Chondrocyte (in vitro differentiated cells): ENCODE data around the gene HRH1. TPM values are rescaled to one million over a fixed set of nuclear protein-coding genes. Genes with fewer than 3 reads are reported as not detected.

Experiments used
- DNase-seq: peaks from one replicate; pipeline ENCODE4 v3.0.0; 2021; ENCODE audit warnings: mixed read lengths, low spot score
- H3K27ac Mint-ChIP-seq: one replicate; pipeline ENCODE4 v1.8.0; 2021; ENCODE audit warnings: mild to moderate bottlenecking, moderate library complexity, mixed read lengths; ENCODE audit not compliant: unreplicated experiment
- H3K27me3 Mint-ChIP-seq: 2 replicates; pipeline ENCODE4 v1.8.0; 2021; ENCODE audit warnings: low read depth, mixed read lengths
- H3K36me3 Mint-ChIP-seq: 2 replicates; pipeline ENCODE4 v1.8.0; 2021; ENCODE audit warnings: low read depth, mixed read lengths
- H3K4me1 Mint-ChIP-seq: 2 replicates; pipeline ENCODE4 v1.8.0; 2021; ENCODE audit warnings: low read depth, mild to moderate bottlenecking, mixed read lengths
- H3K4me3 Mint-ChIP-seq: one replicate; pipeline ENCODE4 v1.8.0; 2021; ENCODE audit warnings: mild to moderate bottlenecking, moderate library complexity, mixed read lengths; ENCODE audit not compliant: unreplicated experiment
- H3K9me3 Mint-ChIP-seq: 2 replicates; pipeline ENCODE4 v1.8.0; 2021; ENCODE audit warnings: low read depth, mixed read lengths
- CTCF ChIP-seq: fragments of 200-600 bp; sonication (generic); IDR thresholded peaks from 2 replicates; pipeline ENCODE4 v1.5.0; 2021; ENCODE audit warnings: antibody characterized with exemption, mild to moderate bottlenecking, moderate library complexity
- total RNA-seq: library from RNA; stranded (reverse); gene quantifications from 3 replicates; pipeline ENCODE4 v1.2.1, GENCODE V29; 2021

The HRH1 gene
- total RNA-seq, 1 donor from 2014 or later: 30.1 TPM

- H3K27me3 Mint-ChIP-seq: no peaks in the 10 kb centered on the region
- peaks cover 7% of the 10 kb centered on the region for H3K9me3 Mint-ChIP-seq
- no peak for DNase-seq
- H3K4me1 Mint-ChIP-seq: peaks cover 42% of the 10 kb centered on the region
- H3K4me3 Mint-ChIP-seq: no peak overlapping the region
- peak; percentile 88 for TF ChIP-seq CTCF
- peak overlapping the region; percentile 96 for H3K27ac Mint-ChIP-seq
- peaks cover 14% of the 10 kb centered on the region for H3K36me3 Mint-ChIP-seq
Measured at GRCh38 chr3:11236588-11237461, 82.5 kb downstream of the HRH1 start.

- Mint-ChIP-seq H3K9me3 (peaks cover 7% of the 10 kb centered on the region), H3K27me3 (no peaks in the 10 kb centered on the region), H3K4me1 (peaks cover 42% of the 10 kb centered on the region), H3K4me3 (peak overlapping the region; percentile 22), H3K36me3 (peaks cover 9% of the 10 kb centered on the region), H3K27ac (peak overlapping the region; percentile 96)
- DNase-seq: no peak
- no peak for TF ChIP-seq CTCF
Measured at GRCh38 chr3:11238060-11238459, 83.8 kb downstream of the HRH1 start.

GRCh38 chr3:11238880-11239279 lies 84.6 kb downstream of the HRH1 start:
- no peaks in the 10 kb centered on the region for H3K27me3 Mint-ChIP-seq
- H3K36me3 Mint-ChIP-seq: peaks cover 5% of the 10 kb centered on the region
- peaks cover 47% of the 10 kb centered on the region for H3K4me1 Mint-ChIP-seq
- no peak for TF ChIP-seq CTCF
- no peak for DNase-seq
- peak overlapping the region; percentile 96 for H3K27ac Mint-ChIP-seq
- H3K4me3 Mint-ChIP-seq: no peak overlapping the region
- peaks cover 7% of the 10 kb centered on the region for H3K9me3 Mint-ChIP-seq

- Mint-ChIP-seq H3K4me3 (no peak overlapping the region), H3K4me1 (peaks cover 51% of the 10 kb centered on the region)
- no peak for TF ChIP-seq CTCF
Measured at GRCh38 chr3:11239796-11240195, 85.5 kb downstream of the HRH1 start.

GRCh38 chr3:11240496-11240895 lies 86.2 kb downstream of the HRH1 start:
- no peak overlapping the region for H3K4me3 Mint-ChIP-seq

More at GRCh38 chr3:11239796-11240195, 85.5 kb downstream of the HRH1 start:
- no peak for DNase-seq
- H3K27me3 Mint-ChIP-seq: no peaks in the 10 kb centered on the region
- H3K27ac Mint-ChIP-seq: peak overlapping the region; percentile 96
- H3K9me3 Mint-ChIP-seq: peaks cover 7% of the 10 kb centered on the region
- H3K36me3 Mint-ChIP-seq: peaks cover 3% of the 10 kb centered on the region

More at GRCh38 chr3:11240496-11240895, 86.2 kb downstream of the HRH1 start:
- Mint-ChIP-seq H3K27me3 (no peaks in the 10 kb centered on the region), H3K9me3 (peaks cover 7% of the 10 kb centered on the region), H3K4me1 (peaks cover 51% of the 10 kb centered on the region), H3K36me3 (peaks cover 3% of the 10 kb centered on the region), H3K27ac (peak overlapping the region; percentile 54)
- no peak for DNase-seq
- no peak for TF ChIP-seq CTCF
